Colonic mucosa (tissue), 4 donors: ENCODE results near the gene IL15RA. TPM values are rescaled to one million over a fixed set of nuclear protein-coding genes. Genes with fewer than 3 reads are reported as not detected.

Source experiments
- DNase-seq: peaks from one replicate; pipeline ENCODE4 v3.0.0-alpha.2; 2020
- H3K27ac ChIP-seq: fragments of 200-600 bp; one replicate; pipeline ENCODE4 v1.8.0; 2021
- H3K27me3 ChIP-seq: fragments of 200-600 bp; one replicate; pipeline ENCODE4 v1.8.0; 2021
- H3K36me3 ChIP-seq: fragments of 200-600 bp; one replicate; pipeline ENCODE4 v1.8.0; 2021
- H3K4me1 ChIP-seq: fragments of 200-600 bp; one replicate; pipeline ENCODE4 v1.8.0; 2021; ENCODE audit warnings: mild to moderate bottlenecking
- H3K4me3 ChIP-seq: fragments of 200-600 bp; one replicate; pipeline ENCODE4 v1.8.0; 2021
- H3K9ac ChIP-seq, 2 donors: one replicate each; pipeline ENCODE4 v1.7.0; 2013; ENCODE audit warnings: control low read depth in 2 of 2, low read depth in 2 of 2, low read length in 2 of 2
- H3K9me3 ChIP-seq: fragments of 200-600 bp; one replicate; pipeline ENCODE4 v1.8.0; 2021
- CTCF ChIP-seq: fragments of 200-600 bp; IDR thresholded peaks from one replicate; pipeline ENCODE4 v1.8.0; 2022; ENCODE audit warnings: antibody characterized with exemption, mild to moderate bottlenecking
- intact Hi-C: fragments of 100-400 bp; cut with DNase I; formaldehyde crosslinking; loops from one replicate; pipeline ENCODE4 v1.14.1; 2022
- total RNA-seq, 2 donors: library from RNA; stranded (reverse); fragmentation: NEBNext Ultra II Directional in 1 of 2; extraction: Animal tissue kit (Norgen Biotek cat#: 25700) in 1 of 2; gene quantifications; one replicate each; pipeline ENCODE4 v1.2.1, GENCODE V29; 2021
- donor health status: healthy.
- donor health status: DM: no; HTN: no; CAD: no.
- donor health status: DM: no; HTN: no; CAD: no.

IL15RA gene
- total RNA-seq, 2 donors from 2014 or later, result 11.5 to 16.0 TPM

- Histone ChIP-seq H3K4me1 (no peaks in the 10 kb centered on the region), H3K9ac (no peak overlapping the region), H3K36me3 (peaks cover 9% of the 10 kb centered on the region), H3K27ac (no peak overlapping the region), H3K27me3 (no peaks in the 10 kb centered on the region), H3K9me3 (no peaks in the 10 kb centered on the region), H3K4me3 (no peak overlapping the region)
- no peak for DNase-seq
- intact Hi-C loops, result no loop called here
- no peak for TF ChIP-seq CTCF
These were observed 43.3 kb downstream of the IL15RA start for GRCh38 chr10:5933909-5934546.

- intact Hi-C loops, result no loop called here
- peaks cover 9% of the 10 kb centered on the region for H3K36me3 ChIP-seq
- H3K27me3 ChIP-seq, result no peaks in the 10 kb centered on the region
- H3K9ac ChIP-seq, result no peak overlapping the region
- no peaks in the 10 kb centered on the region for H3K9me3 ChIP-seq
- no peaks in the 10 kb centered on the region for H3K4me1 ChIP-seq
- no peak overlapping the region for H3K4me3 ChIP-seq
- no peak for DNase-seq
- TF ChIP-seq CTCF, result no peak
- H3K27ac ChIP-seq, result no peak overlapping the region
These were observed 45.0 kb downstream of the IL15RA start for GRCh38 chr10:5932345-5932744.

GRCh38 chr10:5930272-5930671 lies 47.1 kb downstream of the IL15RA start:
- no peak overlapping the region for H3K4me3 ChIP-seq
- no peak overlapping the region for H3K9ac ChIP-seq
- intact Hi-C loops, result no loop called here
- H3K9me3 ChIP-seq, result no peaks in the 10 kb centered on the region
- no peak overlapping the region for H3K27ac ChIP-seq
- no peaks in the 10 kb centered on the region for H3K27me3 ChIP-seq
- peaks cover 9% of the 10 kb centered on the region for H3K36me3 ChIP-seq
- no peak for TF ChIP-seq CTCF
- H3K4me1 ChIP-seq, result no peaks in the 10 kb centered on the region
- no peak for DNase-seq

GRCh38 chr10:5929442-5929841 lies 47.9 kb downstream of the IL15RA start:
- intact Hi-C loops, result no loop called here
- DNase-seq, result no peak
- no peak overlapping the region for H3K9ac ChIP-seq
- no peak overlapping the region for H3K4me3 ChIP-seq
- H3K9me3 ChIP-seq, result no peaks in the 10 kb centered on the region
- H3K27ac ChIP-seq, result no peak overlapping the region
- H3K27me3 ChIP-seq, result no peaks in the 10 kb centered on the region
- H3K4me1 ChIP-seq, result no peaks in the 10 kb centered on the region
- H3K36me3 ChIP-seq, result peaks cover 9% of the 10 kb centered on the region
- TF ChIP-seq CTCF, result no peak

DNA sequence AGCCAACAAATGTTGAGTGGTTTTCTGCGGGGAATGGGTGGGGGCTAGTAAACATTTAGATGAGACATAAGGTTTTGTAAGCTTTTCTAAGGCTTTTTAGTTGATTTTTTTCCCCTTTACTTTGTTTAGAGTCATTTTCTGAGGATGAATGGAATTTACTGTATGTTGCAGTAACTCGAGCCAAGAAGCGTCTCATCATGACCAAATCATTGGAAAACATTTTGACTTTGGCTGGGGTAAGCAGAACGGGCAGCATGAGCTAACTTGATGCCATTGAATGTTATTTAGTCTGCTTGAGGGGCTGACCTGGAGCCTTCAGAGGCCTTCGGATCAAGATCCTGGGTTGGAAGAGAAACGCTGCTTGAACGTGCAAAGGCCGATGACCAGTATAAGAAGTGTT lies 50.0 kb downstream of the IL15RA start:
- H3K27ac ChIP-seq, result no peak overlapping the region
- no peak overlapping the region for H3K4me3 ChIP-seq
- H3K9ac ChIP-seq, result no peak overlapping the region

More for the DNA sequence above, 50.0 kb downstream of the IL15RA start:
- no peak for DNase-seq
- Histone ChIP-seq H3K4me1 (no peaks in the 10 kb centered on the region), H3K36me3 (peaks cover 15% of the 10 kb centered on the region), H3K9me3 (no peaks in the 10 kb centered on the region), H3K27me3 (no peaks in the 10 kb centered on the region)
- intact Hi-C loops, result no loop called here
- no peak for TF ChIP-seq CTCF
